OCI-LY3 (cell line): ENCODE measurements around the gene ZNF511.

Experiments used
- H2AFZ ChIP-seq: fragments of 200-600, 300-600 bp; shearing (Covaris generic); 2 replicates; pipeline ENCODE4 v1.6.0; 2014; ENCODE audit warnings: antibody characterized with exemption, low read depth, low read length
- H3K27ac ChIP-seq: fragments of 200-600, 300-600 bp; sonication (generic); 2 replicates; pipeline ENCODE4 v1.5.1; 2014; ENCODE audit warnings: mild to moderate bottlenecking, low read length, moderate library complexity, mixed read lengths
- H3K27me3 ChIP-seq: fragments of 200-600, 300-600 bp; sonication (generic); 2 replicates; pipeline ENCODE4 v1.6.1; 2014; ENCODE audit warnings: low read depth, low read length, mixed read lengths
- H3K36me3 ChIP-seq: fragments of 200-600, 300-600 bp; sonication (generic); replicated peaks from 2 replicates; pipeline ENCODE3; 2014; ENCODE audit warnings: low read depth, low read length, mixed read lengths
- H3K4me1 ChIP-seq: fragments of 300-600, 200-600 bp; sonication (generic); 2 replicates; pipeline ENCODE4 v1.6.1; 2014; ENCODE audit warnings: low read length, mixed read lengths
- H3K4me2 ChIP-seq: fragments of 200-600, 300-600 bp; sonication (generic); 2 replicates; pipeline ENCODE4 v1.6.1; 2014; ENCODE audit warnings: low read length, mixed read lengths
- H3K4me3 ChIP-seq: fragments of 300-600, 200-600 bp; sonication (generic); 2 replicates; pipeline ENCODE4 v1.5.1; 2014; ENCODE audit warnings: antibody characterized with exemption, mild to moderate bottlenecking, low read length, moderate library complexity
- H3K79me2 ChIP-seq: fragments of 300-600, 200-600 bp; shearing (Covaris generic); 2 replicates; pipeline ENCODE4 v1.6.1; 2014; ENCODE audit warnings: mild to moderate bottlenecking, low read length, mixed read lengths
- H3K9ac ChIP-seq: fragments of 300-600, 200-600 bp; shearing (Covaris generic); 2 replicates; pipeline ENCODE4 v1.6.0; 2014; ENCODE audit warnings: mild to moderate bottlenecking, low read length, moderate library complexity
- H3K9me3 ChIP-seq: fragments of 200-600, 300-600 bp; shearing (Covaris generic); 2 replicates; pipeline ENCODE4 v1.6.1; 2014; ENCODE audit warnings: low read length, mixed read lengths; ENCODE audit not compliant: insufficient read depth
- H4K20me1 ChIP-seq: fragments of 200-600, 300-600 bp; sonication (generic); 2 replicates; pipeline ENCODE4 v1.6.1; 2016; ENCODE audit warnings: low read length, mixed read lengths; ENCODE audit not compliant: insufficient read depth
- EZH2phosphoT487 ChIP-seq: fragments of 200-600 bp; shearing (Covaris generic); IDR thresholded peaks from 2 replicates; pipeline ENCODE4 v1.6.1; 2018; ENCODE audit warnings: antibody characterized with exemption, mixed run types, low read depth
- TF ChIP-seq, protein P1 (sequence below): fragments of 200-600, 300-600 bp; sonication (generic); IDR thresholded peaks from 2 replicates; pipeline ENCODE4 v1.5.1; 2014; ENCODE audit warnings: antibody characterized with exemption, low read length, low read depth

The ZNF511 gene

DNA sequence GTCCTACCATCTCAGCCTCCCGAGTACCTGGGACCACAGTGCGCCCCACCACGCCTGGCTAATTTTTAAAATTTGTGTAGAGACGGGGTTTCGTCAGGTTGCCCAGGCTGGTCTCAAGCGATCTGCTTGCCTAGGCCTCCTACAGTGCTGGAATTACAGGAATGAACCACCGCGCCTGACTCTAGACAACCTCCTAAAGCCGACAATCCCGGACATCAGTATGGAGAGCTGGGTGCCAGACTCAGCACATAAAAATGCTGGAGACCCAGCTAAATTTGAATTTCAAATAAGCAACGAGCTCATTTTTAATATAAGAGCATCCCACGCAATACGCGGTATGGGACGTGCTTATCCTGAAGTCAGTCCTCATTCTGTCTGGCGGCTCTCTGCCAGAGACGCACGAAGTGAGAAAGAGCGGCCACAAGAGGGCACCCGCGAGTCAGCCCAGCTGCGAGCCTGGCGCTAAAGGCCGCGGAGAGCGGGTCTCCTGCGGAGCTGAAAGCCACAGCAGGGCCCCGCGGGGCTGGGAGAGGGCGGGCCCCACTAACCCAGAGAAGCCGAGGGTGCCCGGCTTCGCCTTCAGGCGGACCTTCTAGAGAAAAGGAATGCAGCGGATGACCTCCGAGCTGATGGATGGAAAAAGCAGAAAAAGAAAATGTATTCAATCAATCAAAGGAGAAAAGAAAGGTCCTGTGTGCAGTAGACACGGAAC, 20.9 kb downstream of the ZNF511 start:
- no peaks in the 10 kb centered on the region for H3K4me1 ChIP-seq
- no peak overlapping the region for H3K27ac ChIP-seq
- H3K4me3 ChIP-seq = peak overlapping the region; percentile 72
- no peaks in the 10 kb centered on the region for H3K79me2 ChIP-seq
- H3K27me3 ChIP-seq = peaks cover 8% of the 10 kb centered on the region
- peak overlapping the region; percentile 65; the same call in 1 of the 2 replicates for H2AFZ ChIP-seq
- TF ChIP-seq, protein P1, sequence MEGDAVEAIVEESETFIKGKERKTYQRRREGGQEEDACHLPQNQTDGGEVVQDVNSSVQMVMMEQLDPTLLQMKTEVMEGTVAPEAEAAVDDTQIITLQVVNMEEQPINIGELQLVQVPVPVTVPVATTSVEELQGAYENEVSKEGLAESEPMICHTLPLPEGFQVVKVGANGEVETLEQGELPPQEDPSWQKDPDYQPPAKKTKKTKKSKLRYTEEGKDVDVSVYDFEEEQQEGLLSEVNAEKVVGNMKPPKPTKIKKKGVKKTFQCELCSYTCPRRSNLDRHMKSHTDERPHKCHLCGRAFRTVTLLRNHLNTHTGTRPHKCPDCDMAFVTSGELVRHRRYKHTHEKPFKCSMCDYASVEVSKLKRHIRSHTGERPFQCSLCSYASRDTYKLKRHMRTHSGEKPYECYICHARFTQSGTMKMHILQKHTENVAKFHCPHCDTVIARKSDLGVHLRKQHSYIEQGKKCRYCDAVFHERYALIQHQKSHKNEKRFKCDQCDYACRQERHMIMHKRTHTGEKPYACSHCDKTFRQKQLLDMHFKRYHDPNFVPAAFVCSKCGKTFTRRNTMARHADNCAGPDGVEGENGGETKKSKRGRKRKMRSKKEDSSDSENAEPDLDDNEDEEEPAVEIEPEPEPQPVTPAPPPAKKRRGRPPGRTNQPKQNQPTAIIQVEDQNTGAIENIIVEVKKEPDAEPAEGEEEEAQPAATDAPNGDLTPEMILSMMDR = peak; percentile 72
- TF ChIP-seq EZH2phosphoT487 = no peak
- no peaks in the 10 kb centered on the region for H4K20me1 ChIP-seq
- peak overlapping the region; percentile 86 for H3K4me2 ChIP-seq
- H3K36me3 ChIP-seq = no peaks in the 10 kb centered on the region
- H3K9me3 ChIP-seq = no peaks in the 10 kb centered on the region
- H3K9ac ChIP-seq = no peak overlapping the region

DNA sequence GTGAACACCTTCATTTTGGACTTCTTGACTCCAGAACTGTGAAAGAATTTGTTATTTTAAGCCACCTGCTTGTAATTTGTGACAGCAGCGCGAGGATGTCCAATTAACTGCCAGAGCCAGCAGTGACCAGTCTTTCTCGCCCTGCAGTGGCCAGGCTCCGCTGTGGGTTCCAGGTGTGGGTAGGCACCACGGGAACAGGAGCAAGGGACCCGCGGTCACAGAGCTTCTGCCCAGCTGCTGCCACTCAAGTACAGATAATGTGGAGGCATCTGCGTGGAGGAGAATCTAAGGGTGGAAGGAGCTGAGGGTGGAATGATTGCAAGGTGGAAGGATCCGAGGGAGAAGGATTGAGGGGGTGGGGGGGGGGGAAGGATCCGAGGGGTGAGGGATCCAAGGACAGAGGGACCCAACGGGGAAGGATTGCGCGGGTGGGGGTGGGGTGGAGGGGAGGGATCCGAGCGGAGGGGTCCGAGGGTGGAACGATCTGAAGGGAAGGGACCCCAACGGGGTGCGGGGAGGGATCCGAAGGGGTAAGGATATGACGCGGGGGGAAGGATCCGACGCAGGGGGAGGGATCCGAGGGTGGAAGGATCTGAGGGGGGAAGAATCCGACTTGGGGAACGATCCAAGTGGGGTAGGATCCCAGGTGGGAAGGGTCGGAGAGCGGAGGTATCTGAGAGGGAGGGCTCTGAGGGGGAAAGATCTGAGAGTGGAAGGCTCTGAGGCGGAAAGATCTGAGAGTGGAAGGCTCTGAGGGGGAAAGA, 24.4 kb downstream of the ZNF511 start:
- Histone ChIP-seq H3K4me3 (no peak overlapping the region), H3K9ac (no peak overlapping the region), H2AFZ (no peak overlapping the region), H3K27ac (no peak overlapping the region), H4K20me1 (no peaks in the 10 kb centered on the region), H3K4me2 (no peak overlapping the region), H3K4me1 (no peaks in the 10 kb centered on the region), H3K27me3 (peaks cover 8% of the 10 kb centered on the region), H3K36me3 (no peaks in the 10 kb centered on the region), H3K79me2 (no peaks in the 10 kb centered on the region), H3K9me3 (no peaks in the 10 kb centered on the region)
- TF ChIP-seq, protein P1 = no peak
- no peak for TF ChIP-seq EZH2phosphoT487

DNA sequence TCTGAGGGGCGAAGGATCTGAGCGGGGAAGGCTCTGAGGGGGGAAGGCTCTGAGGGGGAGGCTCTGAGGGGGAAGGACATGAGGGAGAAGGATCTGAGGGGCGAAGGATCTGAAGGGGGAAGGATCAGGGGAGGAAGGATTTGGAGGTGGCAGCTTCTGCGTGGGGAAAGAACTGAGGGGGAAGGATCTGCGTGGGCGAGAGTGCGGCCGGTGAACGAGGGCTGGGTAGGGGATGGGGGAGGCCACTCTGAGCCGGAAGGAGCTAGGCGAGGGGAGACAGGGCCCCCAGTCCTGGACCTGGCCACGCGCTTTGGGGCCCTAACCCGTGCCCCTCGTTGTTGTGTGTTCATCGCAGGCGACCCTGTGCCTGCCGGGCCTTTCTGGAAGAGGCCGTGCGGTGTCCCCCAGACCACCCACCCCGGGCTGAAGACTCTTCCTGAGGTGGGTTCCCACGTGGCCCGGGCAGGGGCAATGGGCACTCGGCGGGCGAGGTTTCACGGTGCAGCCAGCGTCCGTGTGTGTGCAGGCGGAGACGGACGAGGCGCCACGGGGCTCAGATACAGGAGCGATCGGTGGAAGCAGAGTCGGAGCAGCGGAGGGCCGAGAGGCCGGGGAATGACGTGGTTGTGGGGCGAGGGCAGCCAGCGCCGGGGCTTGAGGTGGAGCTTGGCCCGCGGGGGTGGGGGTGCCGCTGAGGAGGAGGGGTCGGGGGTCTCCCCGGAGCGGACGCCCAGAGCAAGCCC, 26.0 kb downstream of the ZNF511 start:
- TF ChIP-seq, protein P1 = no peak
- TF ChIP-seq EZH2phosphoT487 = no peak
- H3K36me3 ChIP-seq = no peaks in the 10 kb centered on the region

More for the DNA sequence above, 26.0 kb downstream of the ZNF511 start:
- Histone ChIP-seq H2AFZ (no peak overlapping the region), H3K4me1 (no peaks in the 10 kb centered on the region), H3K9me3 (no peaks in the 10 kb centered on the region), H3K4me2 (no peak overlapping the region), H3K79me2 (no peaks in the 10 kb centered on the region), H3K27ac (no peak overlapping the region), H3K4me3 (no peak overlapping the region), H4K20me1 (no peaks in the 10 kb centered on the region), H3K9ac (no peak overlapping the region), H3K27me3 (peaks cover 5% of the 10 kb centered on the region; the same call in 1 of the 2 replicates)
